Superior temporal gyrus (tissue), 1 donor: ENCODE data around the gene CDH4.

ENCODE experiments used
- DNase-seq: peaks from one replicate; pipeline ENCODE4 v3.0.0-alpha.2; 2016; ENCODE audit errors: extremely low spot score

Gene CDH4

DNA sequence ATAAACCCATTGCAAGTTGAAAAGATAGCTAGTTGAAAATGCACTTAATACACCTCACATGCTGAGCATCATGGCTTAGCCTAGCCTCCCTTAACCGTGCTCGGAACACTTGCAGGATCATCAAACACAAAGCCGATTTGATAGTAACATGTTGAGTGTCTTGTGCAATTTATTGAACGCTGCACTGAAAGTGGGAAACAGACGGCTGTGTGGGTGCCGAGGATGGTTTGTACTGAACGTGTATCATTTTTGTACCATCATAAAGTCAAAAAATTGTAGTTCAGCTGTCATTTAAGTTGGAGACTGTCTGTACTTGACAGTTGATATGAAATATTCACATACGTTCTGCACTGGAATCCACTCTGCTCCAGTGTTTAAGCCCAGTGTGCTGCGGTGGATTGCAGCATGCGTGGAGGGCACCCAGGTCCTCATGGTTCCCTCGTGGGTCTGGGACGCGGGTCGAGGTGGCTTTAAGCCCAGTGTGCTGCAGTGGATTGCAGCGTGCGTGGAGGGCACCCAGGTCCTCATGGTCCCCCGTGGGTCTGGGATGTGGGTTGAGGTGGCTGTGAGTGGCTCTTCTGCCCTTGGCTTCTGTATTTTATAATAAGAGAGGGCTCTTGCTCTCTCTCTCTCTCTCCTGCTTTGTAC, 77.0 kb downstream of the CDH4 start:
- DNase-seq = no peak

DNA sequence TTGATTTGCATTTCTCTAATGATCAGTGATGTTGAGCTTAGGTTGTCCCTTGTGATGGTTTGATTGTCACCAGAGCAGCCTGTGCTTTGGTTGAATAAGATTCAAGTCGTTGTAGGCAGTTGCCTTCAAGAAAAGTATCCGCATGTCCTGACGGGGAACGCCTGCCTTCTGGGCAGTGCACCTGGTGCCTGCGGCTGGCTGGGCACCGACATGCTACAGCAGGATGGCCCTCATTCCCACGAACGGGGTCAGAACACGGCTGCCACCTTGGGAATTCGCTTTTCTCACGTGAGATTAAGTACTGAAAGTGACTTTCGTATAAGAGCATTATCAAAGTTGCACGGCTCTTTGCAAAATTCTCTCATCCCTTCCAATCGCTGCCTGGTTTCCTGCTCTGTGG, 78.4 kb downstream of the CDH4 start:
- no peak for DNase-seq

DNA sequence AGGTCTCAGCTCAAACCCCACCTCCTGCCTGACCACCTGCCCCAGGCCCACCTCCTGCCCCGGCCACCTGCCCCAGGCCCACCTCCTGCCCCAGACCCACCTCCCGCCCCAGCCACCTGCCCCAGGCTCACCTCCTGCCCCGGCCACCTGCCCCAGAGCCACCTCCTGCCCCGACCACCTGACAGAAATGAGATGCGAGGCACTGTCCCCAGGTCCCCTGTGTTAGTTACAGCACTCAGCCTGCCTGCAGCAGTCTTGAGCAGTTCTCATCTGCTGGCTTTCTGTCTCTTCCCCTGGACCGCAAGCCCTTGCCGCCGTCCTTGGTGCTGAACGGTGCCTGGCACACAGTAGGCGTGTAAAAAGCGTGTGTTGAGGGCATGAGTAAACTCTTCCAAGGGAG, 79.5 kb downstream of the CDH4 start:
- DNase-seq = no peak

DNA sequence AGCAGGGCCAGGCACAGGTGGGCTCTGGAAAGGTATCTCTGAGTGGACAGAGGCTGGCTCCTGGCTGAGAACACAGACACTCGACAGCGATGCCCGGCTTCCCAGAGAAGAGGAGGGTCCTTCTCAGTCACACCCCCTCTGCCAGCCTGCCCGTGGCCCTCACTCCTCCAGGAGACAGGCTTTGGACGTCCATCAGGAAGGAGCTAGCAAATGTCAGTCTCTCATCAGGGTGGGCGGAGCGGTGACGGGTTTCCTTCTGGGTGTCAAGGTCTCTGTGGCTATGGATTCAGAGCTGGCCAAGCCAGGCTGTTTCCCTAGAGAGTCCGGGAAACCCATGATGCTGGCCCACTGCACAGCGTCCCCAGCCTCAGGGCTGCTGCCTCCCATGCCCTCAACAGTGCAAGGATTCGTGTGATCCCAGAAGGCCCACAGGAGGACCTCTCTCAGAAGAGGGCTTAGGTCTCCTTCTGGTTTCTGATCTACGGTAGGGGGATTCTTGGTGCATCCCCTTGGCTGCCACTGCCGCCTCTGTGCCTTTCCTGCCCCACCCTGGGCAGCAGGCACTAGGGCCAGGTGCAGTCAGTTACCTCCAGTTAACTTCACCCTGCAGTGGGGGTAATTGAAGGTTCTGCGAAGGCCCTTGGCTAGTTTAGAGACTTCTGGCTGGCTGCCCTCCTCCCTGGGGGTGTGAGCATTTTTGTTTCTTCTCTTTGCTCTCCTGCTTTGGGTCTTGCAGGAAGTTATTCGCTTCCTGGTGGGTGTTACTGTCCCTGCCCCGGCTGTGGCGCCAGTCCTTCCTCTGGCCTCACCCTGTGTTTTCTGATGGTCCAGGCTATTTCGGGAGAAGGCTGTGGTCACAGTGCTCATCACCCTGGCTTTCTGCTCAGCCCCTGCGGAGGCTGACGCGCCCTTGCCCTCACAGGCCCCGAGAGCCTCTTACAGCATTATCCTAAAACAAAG, 80.2 kb downstream of the CDH4 start:
- DNase-seq = no peak

DNA sequence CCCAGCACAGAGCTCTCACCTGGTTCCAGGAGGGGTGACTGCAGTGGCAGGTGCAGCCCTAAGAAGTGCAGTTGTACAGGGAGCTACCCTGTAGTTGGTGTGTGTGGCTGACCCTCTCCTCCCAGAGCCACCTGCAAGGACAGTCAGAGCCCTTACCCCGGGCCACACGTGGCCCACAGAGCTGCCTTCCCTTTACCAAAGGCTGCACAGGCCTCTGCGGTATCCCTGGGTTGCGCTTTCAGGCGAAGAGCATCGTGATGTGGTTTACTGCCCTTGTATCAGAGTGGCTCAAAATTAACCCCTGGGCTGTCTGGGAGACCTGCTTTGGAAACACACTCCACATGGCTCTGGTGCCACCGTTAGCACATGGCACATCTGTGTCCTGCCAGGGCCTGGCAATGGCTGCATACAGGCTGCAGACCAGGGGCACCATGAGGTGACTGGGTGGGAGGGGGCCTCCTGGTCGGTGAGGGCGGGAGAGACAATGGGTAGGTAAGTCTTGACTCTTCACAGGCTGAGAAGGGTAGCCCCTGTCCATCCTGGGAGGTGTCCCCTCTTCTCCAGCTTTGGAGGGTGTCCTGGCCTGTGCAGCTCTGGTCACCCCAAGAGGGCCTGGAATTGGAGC, 81.5 kb downstream of the CDH4 start:
- no peak for DNase-seq

DNA sequence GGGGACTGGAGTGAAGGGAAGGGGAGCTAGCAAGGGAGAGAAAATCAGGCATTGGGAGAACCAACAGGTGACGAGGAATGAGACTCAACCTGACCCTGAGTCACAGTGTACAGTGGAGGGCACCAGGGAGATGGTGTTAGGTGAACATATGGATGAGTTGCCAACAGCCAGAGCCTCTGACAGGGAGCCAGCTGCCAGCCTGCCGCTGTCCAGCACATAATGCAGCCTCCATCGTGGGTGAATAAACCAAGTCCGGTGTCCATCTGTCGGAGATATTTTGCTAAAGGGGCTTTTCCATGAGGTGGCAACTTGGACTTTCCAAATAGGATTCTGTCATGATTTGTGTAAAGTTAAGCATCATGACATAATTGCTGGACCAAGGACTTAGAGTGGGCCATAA, 88.1 kb downstream of the CDH4 start:
- no peak for DNase-seq

DNA sequence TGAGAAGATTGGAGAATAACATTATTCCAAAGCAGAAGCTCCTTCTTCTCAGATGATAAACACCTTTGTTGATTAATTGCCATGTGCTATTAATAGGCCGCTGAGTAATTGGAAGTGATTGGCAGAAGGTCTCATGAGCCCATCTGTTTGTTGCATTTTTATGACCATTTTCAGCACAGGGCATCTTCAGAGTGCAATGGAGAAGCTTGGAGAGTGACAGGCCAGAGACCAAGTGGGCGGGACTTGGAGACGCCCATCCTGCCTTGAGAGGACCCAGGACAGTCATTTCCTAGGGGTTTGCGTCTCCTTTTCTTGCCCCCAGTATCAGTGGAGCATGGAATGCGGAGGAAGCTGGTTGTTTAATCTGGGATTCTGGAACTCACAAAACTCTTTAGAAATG, 89.5 kb downstream of the CDH4 start:
- no peak for DNase-seq

DNA sequence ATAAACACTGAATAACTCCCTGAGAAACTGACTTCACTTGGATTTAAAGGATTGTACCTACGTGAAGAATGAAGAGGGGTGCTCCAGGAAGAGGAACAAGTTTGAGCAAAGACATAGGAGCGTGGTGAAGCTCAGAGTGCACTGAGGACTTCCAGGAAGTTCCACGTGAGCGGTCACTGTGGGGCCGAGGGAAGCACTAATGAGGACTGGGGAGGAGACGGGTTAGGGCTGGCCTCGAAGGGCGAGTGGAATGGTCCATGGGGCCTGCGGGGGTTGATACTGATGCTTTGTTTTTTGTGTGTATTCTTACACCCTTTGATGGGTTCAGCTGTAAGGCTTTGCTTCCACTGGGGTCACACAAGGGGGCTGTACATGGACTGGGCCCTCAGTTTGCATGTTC, 91.9 kb downstream of the CDH4 start:
- DNase-seq = no peak

DNA sequence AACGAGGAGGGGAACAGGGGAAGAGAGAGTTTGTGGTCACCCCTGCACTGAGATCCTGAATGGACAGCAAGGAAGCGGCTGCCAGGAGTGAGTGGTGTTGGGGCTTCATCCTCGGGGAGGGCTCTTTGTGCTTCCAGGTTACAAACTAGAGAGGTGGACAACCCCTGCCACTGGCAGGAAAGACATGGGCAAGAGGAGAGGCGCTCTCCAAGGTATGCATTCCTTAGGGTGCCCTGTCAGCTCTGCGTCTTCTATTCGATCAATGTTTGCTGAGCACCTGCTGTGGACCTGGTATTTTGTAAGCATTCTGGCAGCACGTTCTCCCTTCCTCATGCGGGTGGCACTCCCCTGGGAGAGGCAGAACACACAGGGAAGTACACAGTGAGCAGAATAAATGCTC, 93.6 kb downstream of the CDH4 start:
- no peak for DNase-seq

DNA sequence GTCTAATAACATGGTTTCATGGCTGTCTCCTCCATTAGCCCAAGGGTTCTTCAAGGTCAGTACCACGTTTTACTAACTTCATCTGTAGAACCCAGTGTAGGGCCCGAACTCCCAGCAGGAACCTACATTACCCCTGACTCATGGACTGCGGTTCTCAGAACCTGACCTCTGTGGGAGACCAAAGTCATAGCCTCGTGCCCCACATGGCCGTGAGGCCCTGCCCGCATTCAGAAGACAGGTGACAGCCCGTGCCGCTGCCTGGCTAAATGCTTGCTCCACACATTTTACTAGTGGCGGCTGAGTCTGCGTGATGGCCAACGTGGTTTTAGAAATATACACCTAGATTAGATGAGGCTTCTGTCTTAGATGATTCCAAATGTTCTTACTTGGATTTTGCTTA, 94.9 kb downstream of the CDH4 start:
- no peak for DNase-seq

DNA sequence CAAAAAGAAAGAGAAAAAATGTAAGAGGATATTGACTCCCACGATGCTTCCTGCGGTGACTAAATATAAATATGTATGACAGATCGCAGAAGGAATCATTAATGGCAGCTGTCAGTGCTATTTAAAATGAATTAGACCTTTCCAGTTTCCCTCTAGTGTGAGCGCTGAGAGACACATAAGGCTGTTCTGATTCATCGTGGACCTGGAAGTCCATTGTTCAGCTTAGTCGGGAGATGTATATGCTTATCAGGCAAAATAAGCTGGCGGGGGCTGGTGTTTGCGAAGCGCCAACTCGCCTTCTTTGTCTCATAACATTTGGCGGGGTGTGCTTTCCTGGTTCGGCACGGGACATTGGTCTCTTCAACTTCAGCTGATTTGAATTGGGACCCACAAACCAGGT, 95.4 kb downstream of the CDH4 start:
- no peak for DNase-seq

DNA sequence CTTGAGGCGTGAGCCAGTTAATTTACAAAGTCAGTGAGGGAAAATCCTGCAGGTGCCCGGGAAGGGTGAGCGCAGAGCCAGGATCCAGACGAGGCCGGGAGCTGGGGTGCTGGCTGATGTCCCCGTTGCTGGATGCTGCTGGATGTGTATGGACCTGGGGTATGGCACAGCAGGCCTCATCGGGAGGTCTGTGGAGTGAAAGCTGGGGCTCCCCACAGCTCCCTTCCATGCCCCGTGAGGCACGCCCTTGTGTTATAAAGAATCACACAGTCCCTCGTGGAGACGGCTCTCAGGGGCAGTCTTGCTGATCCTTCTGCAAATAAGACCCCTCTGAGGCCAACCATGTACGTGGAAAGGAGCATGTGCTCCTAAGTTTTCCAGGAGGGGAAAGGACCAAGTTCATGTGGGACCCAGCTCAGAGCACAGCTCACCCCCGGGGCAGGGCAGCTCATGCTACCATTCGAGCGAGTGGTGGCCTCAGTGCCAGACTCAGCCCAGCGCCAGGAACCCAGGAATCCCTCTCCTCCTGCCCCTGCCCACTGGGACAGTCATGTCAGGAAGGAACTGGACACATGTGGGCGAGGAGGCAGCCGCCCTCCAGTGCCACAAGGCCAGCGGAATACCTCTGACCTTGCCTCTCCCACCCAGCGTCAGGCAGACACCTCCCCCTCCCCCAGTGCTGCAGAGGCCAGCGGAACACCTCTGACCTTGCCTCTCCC, 97.5 kb downstream of the CDH4 start:
- no peak for DNase-seq

DNA sequence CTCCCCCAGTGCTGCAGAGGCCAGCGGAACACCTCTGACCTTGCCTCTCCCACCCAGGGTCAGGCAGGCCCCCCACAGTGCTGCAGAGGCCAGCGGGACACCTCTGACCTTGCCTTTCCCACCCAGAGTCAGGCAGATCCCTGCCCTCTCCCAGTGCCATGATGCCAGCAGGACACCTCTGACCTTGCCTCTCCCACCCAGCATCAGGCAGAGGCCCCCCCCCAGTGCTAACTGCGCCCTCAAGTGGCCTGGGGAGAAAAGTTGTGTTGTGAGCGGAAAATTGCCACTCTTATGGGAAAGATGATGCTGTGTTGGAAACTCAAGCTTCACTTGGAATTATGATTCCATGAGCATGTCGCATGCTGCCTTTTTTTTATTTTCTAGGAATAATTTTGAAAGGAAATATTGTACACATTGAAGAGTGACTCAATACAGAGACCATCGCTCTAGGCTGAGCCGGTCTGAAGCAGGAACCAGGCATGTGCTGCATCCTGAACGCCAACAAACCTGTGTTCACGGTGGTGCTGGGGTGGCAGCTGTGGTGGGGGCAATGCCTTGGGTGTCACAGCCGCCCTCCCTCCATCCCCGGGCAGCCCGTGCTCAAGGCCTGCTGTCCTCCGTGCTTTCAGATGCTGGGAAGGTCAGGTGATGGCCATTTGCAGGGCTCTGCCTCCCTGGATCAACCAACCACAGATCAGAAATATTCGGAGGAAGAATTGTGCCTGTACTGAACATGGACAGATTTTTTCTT, 98.6 kb downstream of the CDH4 start:
- no peak for DNase-seq

DNA sequence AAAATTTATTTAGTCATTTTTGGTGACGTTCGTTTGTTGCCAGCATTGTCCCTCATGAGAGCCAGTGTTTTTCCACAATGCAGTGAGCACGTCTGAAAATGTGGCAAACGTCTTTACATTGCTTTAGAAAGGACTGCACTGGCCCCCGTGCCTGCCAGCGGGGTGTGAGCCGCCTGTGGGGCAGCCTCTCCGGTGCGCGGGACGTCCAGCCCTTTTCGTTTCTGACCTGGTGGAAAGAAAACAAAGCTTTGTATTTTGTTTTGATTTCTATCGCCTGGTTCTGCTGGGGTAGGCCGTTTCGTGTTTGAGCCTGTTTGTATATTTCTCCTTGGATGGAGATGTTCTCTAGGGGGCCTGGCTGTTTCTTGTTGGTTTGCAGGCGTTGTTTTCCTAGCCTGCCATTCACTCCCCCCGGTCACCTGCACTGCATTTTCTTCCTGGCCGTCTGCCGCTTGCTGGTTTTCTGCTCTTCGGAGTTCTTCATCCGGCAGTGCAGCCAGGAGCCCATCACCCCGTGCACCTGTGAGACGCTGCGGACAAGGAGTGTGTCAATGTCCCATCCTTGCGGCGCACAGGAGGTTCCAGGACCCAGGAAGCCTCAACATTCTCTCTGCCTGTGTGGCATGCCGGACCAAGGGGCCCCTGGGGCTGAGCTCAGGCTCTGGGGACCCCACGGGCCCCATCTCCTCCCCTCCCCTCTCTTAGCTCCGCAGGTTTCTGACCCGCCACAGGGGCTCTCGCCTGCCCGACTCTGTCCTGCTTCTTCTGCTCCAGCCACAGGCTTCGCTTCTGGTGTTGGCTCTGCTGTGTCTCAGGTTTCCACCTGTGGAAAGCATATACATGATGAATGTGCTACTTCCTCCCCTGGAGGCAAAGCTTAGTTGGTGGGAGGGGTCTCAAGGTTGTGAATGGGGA, 100.5 kb downstream of the CDH4 start:
- no peak for DNase-seq

DNA sequence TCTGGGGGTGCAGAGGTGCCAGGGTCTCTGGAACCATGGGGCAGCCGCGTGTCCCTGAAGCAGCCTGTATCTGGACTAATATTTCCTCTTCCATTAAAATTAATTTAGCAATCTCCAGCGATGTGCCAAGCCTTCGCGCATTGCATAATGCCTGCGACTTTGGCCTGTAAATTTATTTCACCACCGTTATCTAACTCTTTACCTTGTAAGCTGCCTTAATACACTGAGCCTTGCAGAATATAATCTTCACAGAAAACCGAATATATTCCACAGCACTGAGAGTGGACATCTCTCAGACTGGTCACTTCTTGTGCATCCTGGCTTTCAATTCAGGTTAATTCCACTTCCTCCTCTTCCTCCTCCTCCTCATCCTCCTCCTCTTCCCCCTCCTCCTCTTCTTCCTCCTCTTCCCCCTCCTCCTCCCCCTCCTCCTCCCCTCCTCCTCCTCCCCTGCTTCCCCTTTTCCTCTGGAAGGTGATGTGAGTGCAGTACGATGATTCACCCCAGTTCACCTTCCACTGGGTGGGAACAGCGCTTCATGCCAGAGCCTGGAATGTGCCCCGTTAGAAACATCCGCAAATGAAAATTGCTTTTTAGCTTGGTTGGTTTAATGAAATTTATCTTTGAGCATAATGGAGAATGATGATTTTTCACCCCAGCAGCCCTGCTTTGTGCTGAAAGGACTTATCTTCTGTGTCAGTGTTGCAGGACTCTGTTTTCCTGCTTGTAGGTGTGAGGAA, 101.4 kb downstream of the CDH4 start:
- no peak for DNase-seq

DNA sequence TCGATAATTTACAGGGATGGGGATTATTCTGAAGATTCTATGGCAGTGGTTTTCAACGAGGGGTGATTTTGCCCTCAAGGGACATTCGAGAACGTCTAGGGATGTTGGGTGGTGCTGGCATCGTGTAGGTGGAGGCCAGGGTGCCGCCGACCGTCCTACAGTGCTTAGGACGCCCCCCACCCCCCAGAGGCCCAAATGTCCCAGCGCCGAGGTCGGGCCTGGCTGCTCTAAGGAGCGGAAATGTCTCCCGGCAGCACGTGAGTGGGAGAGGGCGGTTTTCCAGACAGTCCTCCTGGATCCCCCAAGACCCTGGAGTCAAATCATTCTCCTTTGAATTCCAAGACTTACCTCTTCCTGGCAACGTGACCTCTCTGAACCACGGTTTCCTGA, 101.9 kb downstream of the CDH4 start:
- no peak for DNase-seq

DNA sequence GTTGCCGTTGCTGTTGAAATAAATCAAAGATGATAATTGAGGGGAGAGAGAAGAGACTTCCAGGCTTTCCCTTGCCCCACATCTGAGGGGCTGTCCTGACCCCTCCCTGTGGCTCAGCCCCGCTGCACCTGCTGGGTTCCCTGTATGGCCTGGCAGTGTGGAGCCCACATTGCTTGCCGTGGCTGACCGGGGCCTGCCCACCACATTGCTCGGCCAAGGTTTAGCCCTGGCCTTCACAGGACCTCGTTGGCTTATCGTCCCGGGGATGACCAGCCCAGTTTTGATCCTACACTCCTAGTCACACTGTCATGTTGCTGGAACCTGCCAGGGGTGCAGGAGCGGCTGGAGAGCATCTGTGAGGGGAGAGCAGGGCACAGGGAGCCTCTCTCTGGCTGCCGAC, 102.4 kb downstream of the CDH4 start:
- DNase-seq = no peak

DNA sequence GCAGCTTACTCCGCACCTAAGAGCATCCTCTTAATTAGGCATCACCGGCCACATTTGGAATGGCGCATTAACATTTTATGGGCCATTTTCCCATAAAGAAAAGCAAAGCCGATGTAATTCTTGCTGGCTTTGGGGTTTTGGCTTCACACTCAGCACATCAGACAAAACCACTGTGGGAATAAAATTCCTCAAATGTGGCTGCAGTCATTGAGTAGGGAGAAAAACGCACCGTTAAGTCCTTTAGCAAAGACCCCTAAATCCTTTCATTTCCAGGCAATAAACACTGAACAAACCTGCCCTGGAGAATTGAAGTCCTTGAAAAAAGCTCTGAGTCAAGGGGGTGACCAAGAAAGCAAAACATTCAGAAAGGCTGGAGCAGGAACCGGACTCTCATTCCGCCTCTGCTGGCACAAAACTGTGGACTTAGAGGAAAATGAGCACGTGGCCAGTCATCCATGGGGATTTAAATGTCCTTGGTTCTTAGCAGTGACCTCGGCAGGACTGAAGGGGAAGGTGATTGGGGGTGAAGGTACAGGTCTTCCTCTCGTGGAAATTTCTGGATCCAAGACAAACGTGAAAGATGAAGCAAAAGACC, 102.9 kb downstream of the CDH4 start:
- DNase-seq = no peak

DNA sequence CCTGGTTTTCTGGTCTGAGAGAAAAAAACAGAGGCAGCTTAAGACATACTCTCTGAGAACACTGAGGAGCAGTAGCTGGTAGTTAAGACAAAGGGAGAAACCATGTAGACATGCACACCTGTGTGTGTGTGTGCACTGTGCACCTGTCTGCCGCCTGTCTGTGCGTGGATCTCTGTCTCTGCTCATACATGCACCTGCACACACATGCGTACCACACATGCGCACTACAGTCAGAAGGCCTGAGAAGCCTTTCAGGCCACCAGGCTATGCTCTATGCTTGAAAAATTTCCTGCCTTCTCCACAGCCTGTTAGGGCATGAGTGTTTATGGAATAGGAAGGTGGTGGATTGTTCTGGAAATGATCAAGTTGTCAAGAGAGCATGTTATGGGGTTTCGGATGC, 103.5 kb downstream of the CDH4 start:
- DNase-seq = no peak
